SK-N-SH (cell line): ENCODE measurements around the gene ARHGAP26. TPM values are rescaled to one million over a fixed set of nuclear protein-coding genes. Genes with fewer than 3 reads are reported as not detected.

Experiments
- CTCF ChIA-PET: fragments of 300-600, 350-600 bp; formaldehyde crosslinking; extraction: SDS; loops from one replicate; lab custom pipeline; 2021; lab: Yijun Ruan, JAX
- POLR2A ChIA-PET: fragments of 350-600 bp; sonication (Branson Sonifier 250); formaldehyde crosslinking; extraction: SDS; loops from one replicate; lab custom pipeline; 2020; ENCODE audit warnings: antibody characterized with exemption, inconsistent platforms; lab: Yijun Ruan, JAX
- DNase-seq: peaks from one replicate; pipeline ENCODE4 v3.0.0; 2012
- H2AFZ ChIP-seq: fragments of 200-600 bp; sonication (generic); 2 replicates; pipeline ENCODE4 v1.8.1; 2016; ENCODE audit warnings: antibody characterized with exemption, mild to moderate bottlenecking, low read depth
- H3F3A ChIP-seq: fragments of 200-600 bp; sonication (generic); replicated peaks from 2 replicates; pipeline ENCODE3; 2016; ENCODE audit warnings: antibody characterized with exemption, mild to moderate bottlenecking; ENCODE audit not compliant: insufficient read depth
- H3K27ac ChIP-seq, 2 experiments: fragments of 200-500 bp in 1 of 2; fragments of 200-600 bp in 1 of 2; sonication (Bioruptor generic) in 1 of 2; sonication (generic), shearing (Covaris generic) in 1 of 2; 2 replicates each; pipeline versions ENCODE4 v1.5.1 to v1.6.1; 2014 to 2016; ENCODE audit warnings: low read depth in 2 of 2, inconsistent platforms in 1 of 2, low read length in 1 of 2, mild to moderate bottlenecking in 1 of 2, mixed read lengths in 1 of 2
- H3K27me3 ChIP-seq: fragments of 200-600 bp; sonication (generic), shearing (Covaris generic); 2 replicates; pipeline ENCODE4 v1.6.1; 2016; ENCODE audit warnings: mixed run types; ENCODE audit not compliant: insufficient read depth
- H3K36me3 ChIP-seq, 2 experiments: fragments of 200-500 bp in 1 of 2; fragments of 200-600 bp in 1 of 2; sonication (Bioruptor generic) in 1 of 2; sonication (generic) in 1 of 2; replicated peaks in 1 of 2; 2 replicates each; pipeline versions ENCODE3 to v1.5.1; 2014 to 2016; ENCODE audit warnings: low read length in 1 of 2, mild to moderate bottlenecking in 1 of 2; ENCODE audit not compliant: insufficient read depth in 2 of 2, control insufficient read depth in 1 of 2
- H3K4me1 ChIP-seq, 2 experiments: fragments of 200-500 bp in 1 of 2; fragments of 200-600 bp in 1 of 2; sonication (Bioruptor generic) in 1 of 2; sonication (generic), shearing (Covaris generic) in 1 of 2; 2 replicates each; pipeline versions ENCODE4 v1.5.1 to v1.6.1; 2014 to 2016; ENCODE audit warnings: low read depth in 1 of 2, low read length in 1 of 2, mixed run types in 1 of 2; ENCODE audit not compliant: insufficient read depth in 2 of 2, control insufficient read depth in 1 of 2
- H3K4me2 ChIP-seq: fragments of 200-600 bp; sonication (generic), shearing (Covaris generic); 2 replicates; pipeline ENCODE4 v1.6.1; 2017; ENCODE audit warnings: mixed run types
- H3K4me3 ChIP-seq, 2 experiments: fragments of 200-500 bp in 1 of 2; fragments of 200-600 bp in 1 of 2; sonication (Bioruptor generic) in 1 of 2; sonication (generic), shearing (Covaris generic) in 1 of 2; 2 replicates each; pipeline versions ENCODE4 v1.5.1 to v1.8.1; 2014 to 2016; ENCODE audit warnings: low read depth in 2 of 2, inconsistent platforms in 1 of 2, low read length in 1 of 2, mild to moderate bottlenecking in 1 of 2, mixed read lengths in 1 of 2, moderate library complexity in 1 of 2
- H3K79me2 ChIP-seq: fragments of 200-600 bp; sonication (generic); 2 replicates; pipeline ENCODE4 v1.8.1; 2017; ENCODE audit warnings: mild to moderate bottlenecking; ENCODE audit not compliant: insufficient read depth
- H3K9ac ChIP-seq: fragments of 200-600 bp; sonication (generic); 2 replicates; pipeline ENCODE4 v1.6.1; 2017; ENCODE audit warnings: mixed run types
- H3K9me2 ChIP-seq: fragments of 200-600 bp; sonication (generic); 2 replicates; pipeline ENCODE4 v1.6.1; 2017; ENCODE audit warnings: mixed run types
- H3K9me3 ChIP-seq: fragments of 200-600 bp; sonication (generic); 2 replicates; pipeline ENCODE4 v1.6.1; 2017; ENCODE audit warnings: mixed run types, mild to moderate bottlenecking, moderate library complexity
- H4K20me1 ChIP-seq: fragments of 200-600 bp; sonication (generic); 2 replicates; pipeline ENCODE4 v1.6.1; 2017; ENCODE audit warnings: mild to moderate bottlenecking, mixed run types; ENCODE audit not compliant: insufficient read depth
- CTCF ChIP-seq: fragments of 200-600 bp; sonication (generic); IDR thresholded peaks from 2 replicates; pipeline ENCODE4 v1.6.1; 2017; ENCODE audit warnings: antibody characterized with exemption, mild to moderate bottlenecking, moderate library complexity
- ELF1 ChIP-seq: IDR thresholded peaks from 2 replicates; pipeline ENCODE4 v1.4.0; 2012
- EP300 ChIP-seq, 2 experiments: IDR thresholded peaks; 2 replicates each; pipeline versions ENCODE4 v1.4.0 to v1.6.1; 2012; ENCODE audit warnings: borderline replicate concordance in 1 of 2, low read depth in 1 of 2, low read length in 1 of 2
- EZH2phosphoT487 ChIP-seq: fragments of 200-600 bp; sonication (generic); IDR thresholded peaks from 2 replicates; pipeline ENCODE4 v1.6.1; 2017; ENCODE audit warnings: low read depth, mixed run types, mild to moderate bottlenecking, antibody characterized with exemption, moderate library complexity, borderline replicate concordance
- FOSL2 ChIP-seq: IDR thresholded peaks from 2 replicates; pipeline ENCODE4 v1.4.0; 2012; ENCODE audit warnings: low read depth, mild to moderate bottlenecking, moderate library complexity, borderline replicate concordance
- FOXJ3 ChIP-seq: sonication (generic); formaldehyde crosslinking; IDR thresholded peaks from 2 replicates; pipeline ENCODE4 v1.5.1; 2020; ENCODE audit warnings: mild to moderate bottlenecking, missing genetic modification reagents
- GATA2 ChIP-seq: sonication (generic); formaldehyde crosslinking; IDR thresholded peaks from 2 replicates; pipeline ENCODE4 v1.5.0; 2020; ENCODE audit warnings: mild to moderate bottlenecking, missing genetic modification reagents
- JUND ChIP-seq: IDR thresholded peaks from 2 replicates; pipeline ENCODE4 v1.4.0; 2012
- MAX ChIP-seq: IDR thresholded peaks from 2 replicates; pipeline ENCODE4 v1.4.0; 2012; ENCODE audit warnings: low read depth
- MEF2A ChIP-seq: IDR thresholded peaks from 2 replicates; pipeline ENCODE4 v1.4.0; 2012; ENCODE audit warnings: low read depth, borderline replicate concordance
- NFIC ChIP-seq: IDR thresholded peaks from 2 replicates; pipeline ENCODE4 v1.4.0; 2012; ENCODE audit warnings: borderline replicate concordance
- PBX3 ChIP-seq: IDR thresholded peaks from 2 replicates; pipeline ENCODE4; 2012
- POLR2AphosphoS5 ChIP-seq: IDR thresholded peaks from 2 replicates; pipeline ENCODE4 v1.6.1; 2012; ENCODE audit warnings: low read depth, low read length
- SIN3A ChIP-seq: IDR thresholded peaks from 2 replicates; pipeline ENCODE4 v1.6.1; 2012; ENCODE audit warnings: low read depth, mild to moderate bottlenecking, low read length, moderate library complexity, borderline replicate concordance
- SMC3 ChIP-seq: IDR thresholded peaks from 2 replicates; pipeline ENCODE4 v1.6.1; 2012; ENCODE audit warnings: low read depth, low read length, improper control_type of control experiment
- TAF1 ChIP-seq: IDR thresholded peaks from 2 replicates; pipeline ENCODE4 v1.6.1; 2012; ENCODE audit warnings: low read depth, mild to moderate bottlenecking, low read length, moderate library complexity, borderline replicate concordance
- TEAD4 ChIP-seq: IDR thresholded peaks from 2 replicates; pipeline ENCODE4 v1.4.0; 2012; ENCODE audit warnings: mild to moderate bottlenecking, borderline replicate concordance; ENCODE audit not compliant: insufficient read depth
- USF2 ChIP-seq: fragments of 150-350 bp; IDR thresholded peaks from 2 replicates; pipeline ENCODE4 v1.6.1; 2017; ENCODE audit warnings: antibody characterized with exemption, low read length, low read depth, borderline replicate concordance
- whole genome bisulfite sequencing: methylation state at CpG from one replicate; pipeline ENCODE4 v1.1.6; 2017; ENCODE audit warnings: low lambda C conversion rate; 5-methylcytosine and 5-hydroxymethylcytosine counted together
- polyA plus RNA-seq, 3 experiments: library from polyadenylated mRNA; depleted of rRNA; stranded (reverse); fragments of >200 nt; gene quantifications; 2 replicates each; pipeline ENCODE4 v1.2.3, GENCODE V29; 2012

Gene ARHGAP26
- polyA plus RNA-seq, 1 of the 3 experiments (the other 2 are of a cell fraction): 6.1 TPM

GRCh38 chr5:143195491-143195890 is 425.3 kb downstream of the ARHGAP26 start (continued):
- TF ChIP-seq EP300 (IDR thresholded peaks at IDR 0.05; ENCODE audit: borderline replicate concordance in 1 of 2, low read depth in 1 of 2, low read length in 1 of 2): no peak
- TF ChIP-seq NFIC: no peak
- TF ChIP-seq, all 33 proteins: peak for 0

- no peaks in the 10 kb centered on the region for H4K20me1 ChIP-seq
- 90% methylated on average over 3 of the region's 3 CpGs for WGBS
- ChIA-PET CTCF (interaction anchor here (0.8 to 1.1 kb wide), 2 partner anchors 21 to 27 kb away, joined by 3 to 4 read pairs; no protein-coding TSS in a partner anchor), POLR2A (no interaction called here)
- H3K27me3 ChIP-seq: no peaks in the 10 kb centered on the region
- no peak overlapping the region for H3K9ac ChIP-seq
- H3K36me3 ChIP-seq: peaks cover 3 to 10% of the 10 kb centered on the region in 2 experiments
- TF ChIP-seq POLR2AphosphoS5 (no peak), FOXJ3 (CRISPR knock-in tag) (no peak), JUND (no peak), MAX (no peak), TAF1 (no peak), SIN3A (no peak), PBX3 (no peak), EP300 (IDR thresholded peaks at IDR 0.05; ENCODE audit: borderline replicate concordance in 1 of 2, low read depth in 1 of 2, low read length in 1 of 2) (no peak), EZH2phosphoT487 (no peak), ELF1 (no peak), TEAD4 (no peak), FOSL2 (no peak), GATA2 (no peak), CTCF (no peak; the same call in 1 of the 2 replicates), SMC3 (no peak), MEF2A (no peak), NFIC (no peak), USF2 (no peak)
- H3K4me3 ChIP-seq: no peak overlapping the region
- no peak for DNase-seq
- no peak overlapping the region for H2AFZ ChIP-seq
- H3K4me2 ChIP-seq: no peak overlapping the region
- no peaks in the 10 kb centered on the region; a peak in 1 of 4 replicates for H3K4me1 ChIP-seq
- no peaks in the 10 kb centered on the region for H3F3A ChIP-seq
- no peaks in the 10 kb centered on the region for H3K9me3 ChIP-seq
- H3K27ac ChIP-seq: no peak overlapping the region
- H3K9me2 ChIP-seq: no peaks in the 10 kb centered on the region
- no peaks in the 10 kb centered on the region for H3K79me2 ChIP-seq
These were observed 426.6 kb downstream of the ARHGAP26 start for GRCh38 chr5:143196601-143197259.
